SU-DHL-6 (cell line): ENCODE results near the gene SLC16A13.

Experiments used
- CTCF ChIP-seq: fragments of 200-600 bp; sonication (generic); IDR thresholded peaks from one replicate; pipeline ENCODE4 v1.5.1; 2017; ENCODE audit warnings: antibody characterized with exemption, mild to moderate bottlenecking, low read length, moderate library complexity; ENCODE audit not compliant: insufficient read depth, poor library complexity, severe bottlenecking
- EZH2phosphoT487 ChIP-seq: fragments of 200-600 bp; sonication (generic), shearing (Covaris generic); conservative IDR thresholded peaks from 2 replicates; pipeline ENCODE4 v1.6.1; 2018; ENCODE audit warnings: mild to moderate bottlenecking, antibody characterized with exemption, low read length, moderate library complexity, mixed read lengths

GRCh38 chr17:7024402-7024785 lies 11.4 kb upstream of the SLC16A13 start:
- TF ChIP-seq CTCF: no peak
- TF ChIP-seq EZH2phosphoT487: no peak
